Hepatocyte (in vitro differentiated cells): ENCODE data around the gene SPECC1L.

ENCODE experiments used
- EZH2 ChIP-seq: fragments of 200-600 bp; sonication (generic); IDR thresholded peaks from 2 replicates; pipeline ENCODE4 v1.6.1; 2016; ENCODE audit warnings: antibody characterized with exemption, mild to moderate bottlenecking, borderline replicate concordance
- EZH2phosphoT487 ChIP-seq: fragments of 200-600 bp; sonication (generic); IDR thresholded peaks from one replicate; pipeline ENCODE4 v1.6.1; 2018; ENCODE audit warnings: antibody characterized with exemption, mild to moderate bottlenecking, low read depth, moderate library complexity; ENCODE audit not compliant: unreplicated experiment, severe bottlenecking
- TF ChIP-seq, protein P1 (sequence below): fragments of 200-600 bp; sonication (generic); IDR thresholded peaks from 2 replicates; pipeline ENCODE4 v1.5.1; 2016; ENCODE audit warnings: antibody characterized with exemption, mild to moderate bottlenecking; ENCODE audit not compliant: poor library complexity

DNA sequence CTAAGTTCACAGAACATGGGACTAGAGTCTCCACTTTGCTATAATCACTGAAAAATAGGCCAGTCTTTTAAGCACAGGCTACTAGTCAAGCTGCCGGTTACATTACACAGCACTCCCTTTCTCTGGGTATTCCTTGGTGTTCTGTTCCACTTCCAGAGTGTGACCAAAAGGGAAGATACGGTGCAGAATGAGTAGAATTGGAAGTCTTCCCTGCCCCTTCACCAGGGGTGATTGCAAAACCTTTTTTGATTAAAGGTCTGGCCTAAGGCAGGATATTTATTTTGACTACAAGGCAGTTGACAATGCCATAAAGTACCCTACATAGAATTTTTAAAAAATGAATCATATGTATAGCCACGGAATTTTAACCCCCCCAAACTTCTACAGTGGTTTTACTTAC, 97.2 kb downstream of the SPECC1L start:
- TF ChIP-seq, protein P1, sequence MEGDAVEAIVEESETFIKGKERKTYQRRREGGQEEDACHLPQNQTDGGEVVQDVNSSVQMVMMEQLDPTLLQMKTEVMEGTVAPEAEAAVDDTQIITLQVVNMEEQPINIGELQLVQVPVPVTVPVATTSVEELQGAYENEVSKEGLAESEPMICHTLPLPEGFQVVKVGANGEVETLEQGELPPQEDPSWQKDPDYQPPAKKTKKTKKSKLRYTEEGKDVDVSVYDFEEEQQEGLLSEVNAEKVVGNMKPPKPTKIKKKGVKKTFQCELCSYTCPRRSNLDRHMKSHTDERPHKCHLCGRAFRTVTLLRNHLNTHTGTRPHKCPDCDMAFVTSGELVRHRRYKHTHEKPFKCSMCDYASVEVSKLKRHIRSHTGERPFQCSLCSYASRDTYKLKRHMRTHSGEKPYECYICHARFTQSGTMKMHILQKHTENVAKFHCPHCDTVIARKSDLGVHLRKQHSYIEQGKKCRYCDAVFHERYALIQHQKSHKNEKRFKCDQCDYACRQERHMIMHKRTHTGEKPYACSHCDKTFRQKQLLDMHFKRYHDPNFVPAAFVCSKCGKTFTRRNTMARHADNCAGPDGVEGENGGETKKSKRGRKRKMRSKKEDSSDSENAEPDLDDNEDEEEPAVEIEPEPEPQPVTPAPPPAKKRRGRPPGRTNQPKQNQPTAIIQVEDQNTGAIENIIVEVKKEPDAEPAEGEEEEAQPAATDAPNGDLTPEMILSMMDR: no peak
- TF ChIP-seq EZH2 (no peak), EZH2phosphoT487 (no peak)
